ENCODE results near the gene FOXP1. TPM values are rescaled to one million over a fixed set of nuclear protein-coding genes. Genes with fewer than 3 reads are reported as not detected.

FOXP1 gene
- total RNA-seq, 4 donors from 2014 or later, result 54.2 to 152 (median 129) TPM

DNA sequence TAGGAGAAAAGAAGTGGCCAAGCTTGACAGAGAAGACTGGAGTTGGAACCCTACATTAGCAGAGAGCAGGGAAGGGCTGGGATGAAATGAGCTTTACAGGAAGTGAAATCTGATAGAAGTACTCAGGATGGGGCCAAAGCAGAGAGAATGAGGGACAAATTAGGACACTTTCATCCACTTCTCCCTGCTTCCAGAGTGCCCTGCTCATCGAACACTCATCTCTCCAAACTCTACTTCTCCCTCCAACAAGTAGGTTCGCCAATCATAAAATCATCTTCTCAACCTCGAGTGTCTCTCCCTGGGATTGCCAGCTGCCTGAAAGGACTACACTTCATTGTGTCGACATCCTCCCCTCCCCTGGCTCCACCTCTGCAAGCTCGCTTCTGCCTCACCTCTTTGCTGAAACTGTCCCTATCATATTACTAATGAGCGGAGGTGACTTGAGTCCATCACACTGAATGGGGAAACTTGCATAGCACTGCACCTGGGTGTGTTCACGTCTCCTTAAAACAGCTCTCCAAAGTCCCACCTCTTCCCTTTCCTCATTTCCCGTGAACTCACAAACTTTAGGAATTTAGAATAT lies 365.8 kb downstream of the FOXP1 start:
- no peaks in the 10 kb centered on the region for H3K36me3 ChIP-seq
- H3K4me3 ChIP-seq, result no peak overlapping the region
- no peaks in the 10 kb centered on the region for H3K27me3 ChIP-seq
- intact Hi-C loops (cut with DNase I; ENCODE audit: low total_unique reads), result no loop called here
- DNase-seq, result no peak
- H3K27ac ChIP-seq, result no peak overlapping the region
- no peak for TF ChIP-seq POLR2A (IDR thresholded peaks at IDR 0.05)
- TF ChIP-seq, protein P1, sequence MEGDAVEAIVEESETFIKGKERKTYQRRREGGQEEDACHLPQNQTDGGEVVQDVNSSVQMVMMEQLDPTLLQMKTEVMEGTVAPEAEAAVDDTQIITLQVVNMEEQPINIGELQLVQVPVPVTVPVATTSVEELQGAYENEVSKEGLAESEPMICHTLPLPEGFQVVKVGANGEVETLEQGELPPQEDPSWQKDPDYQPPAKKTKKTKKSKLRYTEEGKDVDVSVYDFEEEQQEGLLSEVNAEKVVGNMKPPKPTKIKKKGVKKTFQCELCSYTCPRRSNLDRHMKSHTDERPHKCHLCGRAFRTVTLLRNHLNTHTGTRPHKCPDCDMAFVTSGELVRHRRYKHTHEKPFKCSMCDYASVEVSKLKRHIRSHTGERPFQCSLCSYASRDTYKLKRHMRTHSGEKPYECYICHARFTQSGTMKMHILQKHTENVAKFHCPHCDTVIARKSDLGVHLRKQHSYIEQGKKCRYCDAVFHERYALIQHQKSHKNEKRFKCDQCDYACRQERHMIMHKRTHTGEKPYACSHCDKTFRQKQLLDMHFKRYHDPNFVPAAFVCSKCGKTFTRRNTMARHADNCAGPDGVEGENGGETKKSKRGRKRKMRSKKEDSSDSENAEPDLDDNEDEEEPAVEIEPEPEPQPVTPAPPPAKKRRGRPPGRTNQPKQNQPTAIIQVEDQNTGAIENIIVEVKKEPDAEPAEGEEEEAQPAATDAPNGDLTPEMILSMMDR (IDR thresholded peaks at IDR 0.05), result no peak
- H3K4me1 ChIP-seq, result no peaks in the 10 kb centered on the region
- no peaks in the 10 kb centered on the region for H3K9me3 ChIP-seq

DNA sequence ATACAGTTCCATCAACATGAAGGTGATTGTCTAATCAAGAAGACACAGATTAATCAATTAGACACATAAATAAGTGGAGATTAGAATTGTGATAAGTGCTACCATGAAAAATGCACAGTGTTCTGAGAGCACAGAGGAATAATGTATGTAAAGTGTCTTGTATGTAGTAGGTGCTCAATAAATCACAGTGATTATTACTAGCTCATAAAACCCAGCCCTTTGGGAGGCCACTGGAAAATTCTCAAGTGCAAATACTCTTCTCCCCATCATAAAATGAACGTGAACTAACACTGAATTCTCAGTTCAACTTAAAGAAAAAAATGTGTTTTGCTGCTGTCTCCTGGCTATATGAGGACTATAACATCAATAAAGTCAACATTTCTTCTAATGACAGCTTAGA lies 368.2 kb downstream of the FOXP1 start:
- DNase-seq, result no peak
- Histone ChIP-seq H3K9me3 (no peaks in the 10 kb centered on the region), H3K27ac (no peak overlapping the region), H3K4me1 (no peaks in the 10 kb centered on the region), H3K4me3 (no peak overlapping the region), H3K36me3 (no peaks in the 10 kb centered on the region), H3K27me3 (no peaks in the 10 kb centered on the region)
- intact Hi-C loops (cut with DNase I; ENCODE audit: low total_unique reads), result no loop called here
- TF ChIP-seq, protein P1 (IDR thresholded peaks at IDR 0.05), result no peak
- TF ChIP-seq POLR2A (IDR thresholded peaks at IDR 0.05), result no peak

DNA sequence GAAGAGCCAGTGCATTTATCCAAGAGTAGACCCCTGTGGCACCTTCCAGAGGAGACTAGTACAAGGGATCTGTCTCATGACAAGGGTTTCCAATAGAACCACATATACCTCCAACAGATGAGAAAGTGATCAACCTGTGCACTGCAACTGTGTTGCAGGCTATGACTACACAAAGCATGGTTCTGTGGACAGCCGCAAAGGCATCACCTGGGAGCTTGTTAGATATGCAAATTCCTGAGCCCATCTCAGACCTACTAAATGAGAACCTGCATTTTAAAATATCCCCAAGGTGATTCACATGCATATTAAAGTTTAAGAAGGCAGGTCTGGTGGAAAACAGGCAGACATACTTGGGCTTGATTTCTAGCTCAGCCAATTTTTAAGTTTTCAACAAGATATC lies 368.7 kb downstream of the FOXP1 start:
- H3K9me3 ChIP-seq, result no peaks in the 10 kb centered on the region
- H3K4me3 ChIP-seq, result no peak overlapping the region
- intact Hi-C loops (cut with DNase I; ENCODE audit: low total_unique reads), result no loop called here
- TF ChIP-seq, protein P1 (IDR thresholded peaks at IDR 0.05), result no peak
- no peak for TF ChIP-seq POLR2A (IDR thresholded peaks at IDR 0.05)
- no peaks in the 10 kb centered on the region for H3K36me3 ChIP-seq
- no peak overlapping the region for H3K27ac ChIP-seq
- H3K27me3 ChIP-seq, result no peaks in the 10 kb centered on the region
- DNase-seq, result no peak
- H3K4me1 ChIP-seq, result no peaks in the 10 kb centered on the region

DNA sequence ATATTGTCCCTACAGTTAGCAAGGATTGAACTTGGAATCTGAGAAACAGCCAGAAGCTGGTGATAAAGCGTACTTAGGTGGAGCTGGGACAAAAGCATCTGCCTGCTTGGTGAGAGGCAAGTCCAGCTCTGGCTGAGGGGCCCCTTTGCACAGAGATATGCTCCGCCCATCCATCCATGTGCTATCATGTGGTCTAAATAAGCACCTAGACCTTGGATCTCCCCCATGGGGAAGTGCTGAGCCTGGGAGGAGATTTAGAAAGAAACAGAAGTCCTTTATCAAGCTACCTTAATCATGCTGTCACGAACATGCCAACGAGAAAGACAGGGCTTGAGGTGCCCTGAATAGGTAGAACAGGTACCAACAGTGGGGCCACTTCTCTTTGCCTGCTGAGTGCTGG lies 369.5 kb downstream of the FOXP1 start:
- no peak overlapping the region for H3K4me3 ChIP-seq
- no peak for DNase-seq
- no peaks in the 10 kb centered on the region for H3K9me3 ChIP-seq
- H3K27ac ChIP-seq, result no peak overlapping the region
- H3K27me3 ChIP-seq, result no peaks in the 10 kb centered on the region
- intact Hi-C loops (cut with DNase I; ENCODE audit: low total_unique reads), result no loop called here
- no peaks in the 10 kb centered on the region for H3K4me1 ChIP-seq
- TF ChIP-seq, protein P1 (IDR thresholded peaks at IDR 0.05), result no peak
- TF ChIP-seq POLR2A (IDR thresholded peaks at IDR 0.05), result no peak
- no peaks in the 10 kb centered on the region for H3K36me3 ChIP-seq

DNA sequence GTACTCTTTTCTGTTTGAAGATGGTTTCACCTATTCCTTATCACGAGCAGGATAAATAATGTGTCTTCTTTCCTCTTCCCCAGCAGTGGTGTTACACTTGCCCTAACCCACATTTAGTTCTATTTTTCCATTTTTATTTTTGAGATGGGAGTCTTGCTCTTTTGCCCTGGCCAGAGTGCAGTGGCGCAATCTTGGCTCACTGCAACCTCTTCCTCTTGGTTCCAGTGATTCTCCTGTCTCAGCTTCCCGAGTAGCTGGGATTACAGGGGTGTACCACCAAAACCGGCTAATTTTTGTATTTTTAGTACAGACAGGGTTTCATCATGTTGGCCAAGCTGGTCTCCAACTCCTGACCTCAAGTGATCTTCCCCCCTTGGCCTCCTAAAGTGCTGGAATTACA lies 372.4 kb downstream of the FOXP1 start:
- Histone ChIP-seq H3K36me3 (no peaks in the 10 kb centered on the region), H3K9me3 (no peaks in the 10 kb centered on the region), H3K27me3 (no peaks in the 10 kb centered on the region), H3K4me3 (no peak overlapping the region), H3K4me1 (no peaks in the 10 kb centered on the region), H3K27ac (peak overlapping the region; percentile 58 to 68)
- peak; percentile 21 to 29 for DNase-seq
- intact Hi-C loops (cut with DNase I; ENCODE audit: low total_unique reads), result no loop called here
- TF ChIP-seq, protein P1 (IDR thresholded peaks at IDR 0.05), result no peak
- no peak for TF ChIP-seq POLR2A (IDR thresholded peaks at IDR 0.05)

All from uterus (tissue), 4 donors.